Measurements from ENCODE around the gene STK32B.

DNA sequence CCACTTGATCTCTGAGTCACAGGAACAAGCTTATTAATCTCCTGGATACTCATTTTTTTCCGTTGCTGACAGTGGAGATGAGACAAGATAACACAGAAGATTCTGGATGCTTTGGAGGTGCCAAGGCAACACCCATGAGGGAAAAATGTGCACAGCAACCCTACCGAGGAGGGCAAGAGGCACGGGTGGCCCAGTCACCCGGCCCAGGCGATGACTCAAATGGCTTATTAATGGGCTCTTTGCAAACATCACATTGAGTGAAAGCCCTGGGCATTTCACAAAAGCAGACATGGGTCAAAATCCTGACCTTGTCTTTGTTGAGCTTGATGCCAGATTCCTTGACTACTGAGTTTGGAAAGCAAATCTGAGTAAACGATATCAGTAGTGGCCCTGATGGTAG, 315.1 kb downstream of the STK32B start:
- TF ChIP-seq EZH2 (IDR thresholded peaks at IDR 0.05; ENCODE audit: borderline replicate concordance, low read depth, low read length, poor library complexity, severe bottlenecking) (no peak), CTCF (conservative IDR thresholded peaks at IDR 0.05; ENCODE audit: low read depth, low read length) (no peak)

All from A673 (cell line).